Right atrium auricular region (tissue), 2 donors: ENCODE measurements around the gene GUCA2A. TPM values are rescaled to one million over a fixed set of nuclear protein-coding genes. Genes with fewer than 3 reads are reported as not detected.

ENCODE experiments used
- DNase-seq: peaks from one replicate; pipeline ENCODE4 v3.0.0-alpha.2; 2019; ENCODE audit warnings: low spot score
- H3K27ac ChIP-seq, 2 donors: fragments of 200-600 bp; sonication (generic); 1 replicate in 1 of 2; 2 replicates in 1 of 2; pipeline ENCODE4 v1.5.1; 2016 to 2019
- H3K27me3 ChIP-seq, 2 donors: fragments of 200-600 bp; sonication (generic); one replicate each; pipeline versions ENCODE4 v1.5.1 to v1.6.0; 2017 to 2019
- H3K36me3 ChIP-seq: fragments of 200-600 bp; sonication (generic); one replicate; pipeline ENCODE4 v1.5.1; 2016
- H3K4me1 ChIP-seq, 2 donors: fragments of 200-600 bp; sonication (generic); one replicate each; pipeline versions ENCODE4 v1.5.1 to v1.6.0; 2017 to 2019
- H3K4me3 ChIP-seq, 2 donors: fragments of 200-600 bp; sonication (generic); 1 replicate in 1 of 2; 2 replicates in 1 of 2; pipeline ENCODE4 v1.5.1; 2017 to 2019; ENCODE audit warnings: mild to moderate bottlenecking in 1 of 2, moderate library complexity in 1 of 2
- H3K9me3 ChIP-seq, 2 donors: fragments of 200-600 bp; sonication (generic); one replicate each; pipeline ENCODE4 v1.5.1; 2019
- CTCF ChIP-seq, 2 donors: fragments of 200-600 bp; sonication (generic); IDR thresholded peaks; one replicate each; pipeline ENCODE4 v1.5.1; 2019; ENCODE audit warnings: antibody characterized with exemption in 2 of 2
- total RNA-seq, 2 donors: library from RNA; depleted of rRNA; stranded (reverse); fragments of >200 nt; gene quantifications; one replicate each; pipeline ENCODE4 v1.1.0, GENCODE V29; 2016

GUCA2A gene
- total RNA-seq, 2 donors from 2014 or later: not detected

- Histone ChIP-seq H3K4me3 (no peak overlapping the region), H3K27ac (no peak overlapping the region), H3K36me3 (no peaks in the 10 kb centered on the region), H3K9me3 (no peaks in the 10 kb centered on the region), H3K4me1 (no peaks in the 10 kb centered on the region), H3K27me3 (no peaks in the 10 kb centered on the region)
- DNase-seq: no peak
- TF ChIP-seq CTCF (IDR thresholded peaks at IDR 0.05): no peak
Measured at GRCh38 chr1:42155362-42155761, 9.2 kb downstream of the GUCA2A start.

- no peaks in the 10 kb centered on the region for H3K27me3 ChIP-seq
- H3K27ac ChIP-seq: no peak overlapping the region
- TF ChIP-seq CTCF (IDR thresholded peaks at IDR 0.05): no peak
- no peak for DNase-seq
- H3K9me3 ChIP-seq: no peaks in the 10 kb centered on the region
- no peaks in the 10 kb centered on the region for H3K36me3 ChIP-seq
- no peaks in the 10 kb centered on the region for H3K4me1 ChIP-seq
- H3K4me3 ChIP-seq: no peak overlapping the region
Measured at GRCh38 chr1:42154685-42155084, 9.9 kb downstream of the GUCA2A start.

- H3K27me3 ChIP-seq: no peaks in the 10 kb centered on the region
- no peaks in the 10 kb centered on the region for H3K36me3 ChIP-seq
- no peak for DNase-seq
- no peaks in the 10 kb centered on the region for H3K9me3 ChIP-seq
- no peak for TF ChIP-seq CTCF (IDR thresholded peaks at IDR 0.05)
- no peak overlapping the region for H3K4me3 ChIP-seq
- H3K27ac ChIP-seq: no peak overlapping the region
- H3K4me1 ChIP-seq: no peaks in the 10 kb centered on the region
Measured at GRCh38 chr1:42153624-42154023, 10.9 kb downstream of the GUCA2A start.

GRCh38 chr1:42152907-42153600, 11.5 kb downstream of the GUCA2A start, which contains the start of gene GUCA2B:
Gene GUCA2B (plus strand): TSS chr1:42153410. CDS start chr1:42153451, 41 bp downstream.
- Histone ChIP-seq H3K36me3 (no peaks in the 10 kb centered on the region), H3K27me3 (no peaks in the 10 kb centered on the region), H3K4me3 (no peak within 1 kb of the TSS), H3K9me3 (no peaks in the 10 kb centered on the region), H3K27ac (no peak within 1 kb of the TSS), H3K4me1 (no peaks in the 10 kb centered on the region)
- DNase-seq: no peak
- no peak for TF ChIP-seq CTCF (IDR thresholded peaks at IDR 0.05)

- TF ChIP-seq CTCF (IDR thresholded peaks at IDR 0.05): no peak
- DNase-seq: no peak
- Histone ChIP-seq H3K4me1 (no peaks in the 10 kb centered on the region), H3K27ac (no peak overlapping the region), H3K9me3 (no peaks in the 10 kb centered on the region), H3K27me3 (no peaks in the 10 kb centered on the region), H3K4me3 (no peak overlapping the region), H3K36me3 (no peaks in the 10 kb centered on the region)
Measured at GRCh38 chr1:42152119-42152518, 12.4 kb downstream of the GUCA2A start.

- H3K27ac ChIP-seq: no peak overlapping the region
- TF ChIP-seq CTCF (IDR thresholded peaks at IDR 0.05): no peak
- no peak overlapping the region for H3K4me3 ChIP-seq
- no peaks in the 10 kb centered on the region for H3K27me3 ChIP-seq
- H3K36me3 ChIP-seq: no peaks in the 10 kb centered on the region
- no peak for DNase-seq
- peaks cover 0 to 7% of the 10 kb centered on the region in 2 donors for H3K4me1 ChIP-seq
- H3K9me3 ChIP-seq: no peaks in the 10 kb centered on the region
Measured at GRCh38 chr1:42150651-42151050, 13.9 kb downstream of the GUCA2A start.
